SK-N-SH (cell line): ENCODE data around the gene RRAD.

Experiments
- CTCF ChIP-seq: fragments of 200-600 bp; sonication (generic); IDR thresholded peaks from 2 replicates; pipeline ENCODE4 v1.6.1; 2017; ENCODE audit warnings: antibody characterized with exemption, mild to moderate bottlenecking, moderate library complexity
- ELF1 ChIP-seq: IDR thresholded peaks from 2 replicates; pipeline ENCODE4 v1.4.0; 2012
- EP300 ChIP-seq, 2 experiments: IDR thresholded peaks; 2 replicates each; pipeline versions ENCODE4 v1.4.0 to v1.6.1; 2012; ENCODE audit warnings: borderline replicate concordance in 1 of 2, low read depth in 1 of 2, low read length in 1 of 2
- JUND ChIP-seq: IDR thresholded peaks from 2 replicates; pipeline ENCODE4 v1.4.0; 2012
- NFIC ChIP-seq: IDR thresholded peaks from 2 replicates; pipeline ENCODE4 v1.4.0; 2012; ENCODE audit warnings: borderline replicate concordance
- RCOR1 ChIP-seq: fragments of 150-350 bp; IDR thresholded peaks from 2 replicates; pipeline ENCODE4 v1.6.1; 2017; ENCODE audit warnings: antibody characterized with exemption, low read length
- SIN3A ChIP-seq: IDR thresholded peaks from 2 replicates; pipeline ENCODE4 v1.6.1; 2012; ENCODE audit warnings: low read depth, mild to moderate bottlenecking, low read length, moderate library complexity, borderline replicate concordance
- USF2 ChIP-seq: fragments of 150-350 bp; IDR thresholded peaks from 2 replicates; pipeline ENCODE4 v1.6.1; 2017; ENCODE audit warnings: antibody characterized with exemption, low read length, low read depth, borderline replicate concordance
- YY1 ChIP-seq: IDR thresholded peaks from 2 replicates; pipeline ENCODE4 v1.4.0; 2012; ENCODE audit warnings: low read depth, mild to moderate bottlenecking
- TF ChIP-seq, protein P1 (sequence below): IDR thresholded peaks from 2 replicates; pipeline ENCODE4 v1.4.0; 2012; ENCODE audit warnings: low read depth
- TF ChIP-seq, protein P2 (sequence below): IDR thresholded peaks from 2 replicates; pipeline ENCODE4 v1.4.0; 2012; ENCODE audit warnings: low read depth, borderline replicate concordance
- TF ChIP-seq, protein P3 (sequence below): IDR thresholded peaks from 2 replicates; pipeline ENCODE4 v1.4.0; 2012; ENCODE audit warnings: low read depth, borderline replicate concordance

- TF ChIP-seq NFIC (no peak), CTCF (no peak), YY1 (no peak), SIN3A (no peak), ELF1 (no peak), EP300 (IDR thresholded peaks at IDR 0.05; ENCODE audit: borderline replicate concordance in 1 of 2, low read depth in 1 of 2, low read length in 1 of 2) (no peak), RCOR1 (no peak), USF2 (no peak), JUND (no peak)
- TF ChIP-seq, protein P1, sequence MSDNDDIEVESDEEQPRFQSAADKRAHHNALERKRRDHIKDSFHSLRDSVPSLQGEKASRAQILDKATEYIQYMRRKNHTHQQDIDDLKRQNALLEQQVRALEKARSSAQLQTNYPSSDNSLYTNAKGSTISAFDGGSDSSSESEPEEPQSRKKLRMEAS: no peak
- TF ChIP-seq, protein P2, sequence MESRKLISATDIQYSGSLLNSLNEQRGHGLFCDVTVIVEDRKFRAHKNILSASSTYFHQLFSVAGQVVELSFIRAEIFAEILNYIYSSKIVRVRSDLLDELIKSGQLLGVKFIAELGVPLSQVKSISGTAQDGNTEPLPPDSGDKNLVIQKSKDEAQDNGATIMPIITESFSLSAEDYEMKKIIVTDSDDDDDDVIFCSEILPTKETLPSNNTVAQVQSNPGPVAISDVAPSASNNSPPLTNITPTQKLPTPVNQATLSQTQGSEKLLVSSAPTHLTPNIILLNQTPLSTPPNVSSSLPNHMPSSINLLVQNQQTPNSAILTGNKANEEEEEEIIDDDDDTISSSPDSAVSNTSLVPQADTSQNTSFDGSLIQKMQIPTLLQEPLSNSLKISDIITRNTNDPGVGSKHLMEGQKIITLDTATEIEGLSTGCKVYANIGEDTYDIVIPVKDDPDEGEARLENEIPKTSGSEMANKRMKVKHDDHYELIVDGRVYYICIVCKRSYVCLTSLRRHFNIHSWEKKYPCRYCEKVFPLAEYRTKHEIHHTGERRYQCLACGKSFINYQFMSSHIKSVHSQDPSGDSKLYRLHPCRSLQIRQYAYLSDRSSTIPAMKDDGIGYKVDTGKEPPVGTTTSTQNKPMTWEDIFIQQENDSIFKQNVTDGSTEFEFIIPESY: no peak
- TF ChIP-seq, protein P3, sequence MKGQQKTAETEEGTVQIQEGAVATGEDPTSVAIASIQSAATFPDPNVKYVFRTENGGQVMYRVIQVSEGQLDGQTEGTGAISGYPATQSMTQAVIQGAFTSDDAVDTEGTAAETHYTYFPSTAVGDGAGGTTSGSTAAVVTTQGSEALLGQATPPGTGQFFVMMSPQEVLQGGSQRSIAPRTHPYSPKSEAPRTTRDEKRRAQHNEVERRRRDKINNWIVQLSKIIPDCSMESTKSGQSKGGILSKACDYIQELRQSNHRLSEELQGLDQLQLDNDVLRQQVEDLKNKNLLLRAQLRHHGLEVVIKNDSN: no peak
Measured at GRCh38 chr16:66968847-66969246, 43.5 kb upstream of the RRAD start.
